ENCODE results near the gene BBS1. TPM values are rescaled to one million over a fixed set of nuclear protein-coding genes. Genes with fewer than 3 reads are reported as not detected.

Gene BBS1
- total and polyA plus RNA-seq, 8 donors: 22.8 to 75.1 (median 63.6) TPM

GRCh38 chr11:66497206-66497605 lies 13.2 kb upstream of the BBS1 start:
- H3K27ac ChIP-seq: no peak overlapping the region
- H3K9me3 ChIP-seq: no peaks in the 10 kb centered on the region
- H3K36me3 ChIP-seq: peaks cover 0 to 100% of the 10 kb centered on the region in 2 donors
- no peaks in the 10 kb centered on the region for H3K4me1 ChIP-seq
- no peaks in the 10 kb centered on the region for H3K27me3 ChIP-seq
- intact Hi-C loops (cut with DNase I): no loop called here
- ATAC-seq (no peak), DNase-seq (no peak)
- TF ChIP-seq CTCF (IDR thresholded peaks at IDR 0.05): no peak
- no peak overlapping the region for H3K4me3 ChIP-seq

- H3K36me3 ChIP-seq: peaks cover 0 to 100% of the 10 kb centered on the region in 2 donors
- H3K4me3 ChIP-seq: no peak overlapping the region
- no peaks in the 10 kb centered on the region for H3K9me3 ChIP-seq
- no peaks in the 10 kb centered on the region for H3K4me1 ChIP-seq
- H3K27me3 ChIP-seq: no peaks in the 10 kb centered on the region
- DNase-seq (no peak), ATAC-seq (no peak)
- no peak for TF ChIP-seq CTCF (IDR thresholded peaks at IDR 0.05)
- no peak overlapping the region for H3K27ac ChIP-seq
- intact Hi-C loops (cut with DNase I): no loop called here
Observed at GRCh38 chr11:66498506-66498905, 11.9 kb upstream of the BBS1 start.

GRCh38 chr11:66505276-66505816 lies 5.1 kb upstream of the BBS1 start:
- H3K9me3 ChIP-seq: no peaks in the 10 kb centered on the region
- no peaks in the 10 kb centered on the region for H3K27me3 ChIP-seq
- no peak overlapping the region for H3K27ac ChIP-seq
- H3K4me3 ChIP-seq: no peak overlapping the region
- ATAC-seq: no peak
- H3K36me3 ChIP-seq: peaks cover 0 to 56% of the 10 kb centered on the region in 2 donors
- DNase-seq: no peak
- peaks cover 3 to 8% of the 10 kb centered on the region in 2 donors for H3K4me1 ChIP-seq
- intact Hi-C loops (cut with DNase I): no loop called here
- TF ChIP-seq CTCF (IDR thresholded peaks at IDR 0.05): no peak

- no peak overlapping the region for H3K4me3 ChIP-seq
- no peak for TF ChIP-seq CTCF (IDR thresholded peaks at IDR 0.05)
- intact Hi-C loops (cut with DNase I): no loop called here
- no peaks in the 10 kb centered on the region for H3K9me3 ChIP-seq
- H3K27ac ChIP-seq: peak overlapping the region in 1 of 2 donors; percentile 84
- DNase-seq (no peak), ATAC-seq (no peak)
- H3K27me3 ChIP-seq: no peaks in the 10 kb centered on the region
- peaks cover 0 to 25% of the 10 kb centered on the region in 2 donors for H3K36me3 ChIP-seq
- H3K4me1 ChIP-seq: peaks cover 11 to 21% of the 10 kb centered on the region in 2 donors
Observed at GRCh38 chr11:66509131-66509561, 1.3 kb upstream of the BBS1 start.

GRCh38 chr11:66510990-66511339 lies 530 bp downstream of the BBS1 start:
- H3K36me3 ChIP-seq: peaks cover 0 to 30% of the 10 kb centered on the region in 2 donors
- DNase-seq (no peak), ATAC-seq (no peak)
- H3K4me3 ChIP-seq: peak overlapping the region; percentile 66 to 99
- no peak for TF ChIP-seq CTCF (IDR thresholded peaks at IDR 0.05)
- peaks cover 11 to 21% of the 10 kb centered on the region in 2 donors for H3K4me1 ChIP-seq
- H3K27ac ChIP-seq: no peak overlapping the region
- H3K9me3 ChIP-seq: no peaks in the 10 kb centered on the region
- H3K27me3 ChIP-seq: no peaks in the 10 kb centered on the region
- intact Hi-C loops (cut with DNase I): no loop called here

Measured in left lung (tissue), 10 donors.